ENCODE measurements around the gene APMAP. TPM values are rescaled to one million over a fixed set of nuclear protein-coding genes. Genes with fewer than 3 reads are reported as not detected.

The APMAP gene
- total RNA-seq = 100 to 1,000 TPM in 1 of 4 donors, 10 to 100 TPM in 3; 24.2 to 108 (median 29.3) TPM

- peak within 1 kb of the TSS; percentile 85 to 92 (median 88) for H3K4me3 ChIP-seq
- peaks cover 40 to 49% of the 10 kb centered on the region in 2 donors for H3K4me1 ChIP-seq
- in situ Hi-C loops (cut with MboI; ENCODE audit: low sequenced_read_pairs in 4 of 4) = loop anchor here (5.0 to 25.0 kb wide), 8 partner anchors 182 to 1355 kb away; partner anchors contain the start of genes ABHD12 (in 3 of the 4), CST3 (in 1 of the 4), ENTPD6 (in 1 of the 4) and GINS1 (in 1 of the 4)
- H3K27ac ChIP-seq = peak within 1 kb of the TSS; percentile 94 to 98 (median 96)
- DNase-seq (peak; percentile 91 to 93), ATAC-seq (peak; percentile 81 to 88)
- TF ChIP-seq CTCF (IDR thresholded peaks at IDR 0.05 in 4 of 5, conservative IDR thresholded peaks at IDR 0.05 in 1 of 5) = peak in 1 of 5 experiments; percentile 6
- peak; percentile 97 to 98 for TF ChIP-seq POLR2A (IDR thresholded peaks at IDR 0.05)
- H3K27me3 ChIP-seq = no peaks in the 10 kb centered on the region
- no peaks in the 10 kb centered on the region for H3K9me3 ChIP-seq
- no peaks in the 10 kb centered on the region for H3K36me3 ChIP-seq
- intact Hi-C loops (cut with DNase I; ENCODE audit: low total_unique reads) = loop anchor here (2.0 to 5.0 kb wide), 4 partner anchors 205 to 1350 kb away; partner anchors contain the start of genes ABHD12, ENTPD6 and PYGB
Observed at GRCh38 chr20:24992487-24993205, at the start of gene APMAP. Gene APMAP, minus strand, starts transcription at chr20:24992751. Its CDS starts 63 bp downstream, at chr20:24992688.

- ATAC-seq (no peak), DNase-seq (no peak)
- Histone ChIP-seq H3K36me3 (no peaks in the 10 kb centered on the region), H3K4me3 (no peak overlapping the region), H3K27ac (peak overlapping the region; percentile 92 to 95 (median 95)), H3K9me3 (no peaks in the 10 kb centered on the region), H3K27me3 (no peaks in the 10 kb centered on the region), H3K4me1 (peaks cover 97 to 100% of the 10 kb centered on the region in 2 donors)
- no peak for TF ChIP-seq POLR2A (IDR thresholded peaks at IDR 0.05)
- no peak for TF ChIP-seq CTCF (IDR thresholded peaks at IDR 0.05 in 4 of 5, conservative IDR thresholded peaks at IDR 0.05 in 1 of 5)
- intact Hi-C loops (cut with DNase I; ENCODE audit: low total_unique reads) = loop anchor here (2.0 to 5.0 kb wide), 2 partner anchors 15 to 1895 kb away; no protein-coding TSS in a partner anchor
- in situ Hi-C loops (cut with MboI; ENCODE audit: low sequenced_read_pairs in 4 of 4) = no loop called here
Observed at GRCh38 chr20:25041813-25042530, 49.4 kb upstream of the APMAP start.

GRCh38 chr20:25040438-25040831 is 47.9 kb upstream of the APMAP start:
- H3K4me1 ChIP-seq = peaks cover 95 to 99% of the 10 kb centered on the region in 2 donors
- peak; percentile 75 to 78 for DNase-seq

More at GRCh38 chr20:25040438-25040831, 47.9 kb upstream of the APMAP start:
- Histone ChIP-seq H3K27ac (peak overlapping the region; percentile 92 to 95 (median 95)), H3K27me3 (no peaks in the 10 kb centered on the region), H3K36me3 (no peaks in the 10 kb centered on the region), H3K9me3 (no peaks in the 10 kb centered on the region), H3K4me3 (peak overlapping the region; percentile 5 to 32 (median 14))
- peak; percentile 26 to 51 for ATAC-seq
- in situ Hi-C loops (cut with MboI; ENCODE audit: low sequenced_read_pairs in 4 of 4) (no loop called here), intact Hi-C loops (cut with DNase I; ENCODE audit: low total_unique reads) (loop anchor here (2.0 to 5.0 kb wide), 2 partner anchors 16 to 1893 kb away; no protein-coding TSS in a partner anchor)
- TF ChIP-seq CTCF (IDR thresholded peaks at IDR 0.05 in 4 of 5, conservative IDR thresholded peaks at IDR 0.05 in 1 of 5) = no peak
- no peak for TF ChIP-seq POLR2A (IDR thresholded peaks at IDR 0.05)

Measured in gastrocnemius medialis (tissue), 4 donors.